HepG2 (cell line): ENCODE measurements around the gene PHEX. TPM values are rescaled to one million over a fixed set of nuclear protein-coding genes. Genes with fewer than 3 reads are reported as not detected.

Experiments
- ATAC-seq: fragments of 200-7000 bp; cut with Tn5 transposase; 3 replicates; pipeline ENCODE4 v1.9.1; 2020; ENCODE audit warnings: mild to moderate bottlenecking, moderate library complexity
- BruUV-seq: library from RNA; stranded (reverse); fragments of 400-500 nt; replicated peaks from 2 replicates; lab custom pipeline; 2021; lab: Mats Ljungman, UMichigan
- CTCF ChIA-PET: fragments of 300-600 bp; formaldehyde crosslinking; extraction: SDS; loops from one replicate; lab custom pipeline; 2021; ENCODE audit warnings: low total read pairs, inconsistent platforms, low intra/inter-chr PET ratio; lab: Yijun Ruan, JAX
- POLR2A ChIA-PET: fragments of 350-600 bp; sonication (Branson Sonifier 250); formaldehyde crosslinking; loops from one replicate; lab custom pipeline; 2020; ENCODE audit warnings: antibody characterized with exemption, inconsistent platforms; lab: Yijun Ruan, JAX
- DNase-seq: peaks from one replicate; pipeline ENCODE4 v3.0.0-alpha.2; 2015; ENCODE audit warnings: low spot score
- FAIRE-seq: peaks from 3 replicates; lab custom pipeline; 2011; peaks lifted over from hg19 to GRCh38; lab: Jason Lieb, UNC
- H2AFZ ChIP-seq: one replicate; pipeline ENCODE4 v1.6.1; 2011; ENCODE audit warnings: low read length, inconsistent platforms
- H3K27ac ChIP-seq: fragments of 300-600 bp; 3 replicates; pipeline ENCODE4 v1.8.0; 2011; ENCODE audit warnings: mixed run types, mild to moderate bottlenecking, mixed read lengths, low read length, inconsistent platforms; ENCODE audit not compliant: insufficient read depth; ENCODE audit errors: extremely low read length
- H3K27me3 ChIP-seq, 2 experiments: fragments of 200-600 bp in 1 of 2; 2 replicates in 1 of 2; 3 replicates in 1 of 2; pipeline versions ENCODE4 v1.6.0 to v1.8.0; 2011; ENCODE audit warnings: low read length in 2 of 2, mild to moderate bottlenecking in 2 of 2, moderate library complexity in 2 of 2, inconsistent platforms in 1 of 2; ENCODE audit not compliant: insufficient read depth in 2 of 2, control insufficient read depth in 1 of 2
- H3K36me3 ChIP-seq, 2 experiments: fragments of 200-600 bp in 1 of 2; replicated peaks in 1 of 2; 2 replicates in 1 of 2; 3 replicates in 1 of 2; pipeline versions ENCODE4 v1.5.1 to v1.8.0; 2011; ENCODE audit warnings: low read length in 2 of 2, inconsistent platforms in 1 of 2; ENCODE audit not compliant: insufficient read depth in 2 of 2, control insufficient read depth in 1 of 2
- H3K4me1 ChIP-seq: 2 replicates; pipeline ENCODE4 v1.5.1; 2012; ENCODE audit warnings: low read length, inconsistent platforms; ENCODE audit not compliant: insufficient read depth
- H3K4me2 ChIP-seq: 2 replicates; pipeline ENCODE4 v1.6.0; 2011; ENCODE audit warnings: low read depth, low read length, inconsistent platforms
- H3K4me3 ChIP-seq, 3 experiments: fragments of 200-600 bp in 1 of 3; sonication (generic), shearing (Covaris generic) in 1 of 3; replicated peaks in 1 of 3; 2 replicates each; pipeline ENCODE4 v1.5.1; 2011 to 2016; ENCODE audit warnings: low read length in 3 of 3, inconsistent platforms in 2 of 3, low read depth in 2 of 3, mild to moderate bottlenecking in 2 of 3, control low read depth in 1 of 3, mixed read lengths in 1 of 3; ENCODE audit not compliant: insufficient read depth in 1 of 3
- H3K79me2 ChIP-seq: one replicate; pipeline ENCODE4 v1.6.1; 2011; ENCODE audit warnings: low read length, inconsistent platforms; ENCODE audit not compliant: insufficient read depth
- H3K9ac ChIP-seq: 2 replicates; pipeline ENCODE4 v1.6.0; 2011; ENCODE audit warnings: mild to moderate bottlenecking, low read depth, low read length, inconsistent platforms; ENCODE audit not compliant: insufficient read depth
- H3K9me3 ChIP-seq: 2 replicates; pipeline ENCODE4 v1.5.1; 2012; ENCODE audit warnings: mild to moderate bottlenecking, low read length
- H4K20me1 ChIP-seq: 2 replicates; pipeline ENCODE4 v1.6.0; 2011; ENCODE audit warnings: inconsistent platforms, mild to moderate bottlenecking, low read length, moderate library complexity; ENCODE audit not compliant: insufficient read depth
- ATRX ChIP-seq: sonication (generic); formaldehyde crosslinking; IDR thresholded peaks from 2 replicates; pipeline ENCODE4 v1.4.0; 2020; ENCODE audit warnings: missing genetic modification reagents, borderline replicate concordance
- FOXA3 ChIP-seq: IDR thresholded peaks from 2 replicates; pipeline ENCODE4 v1.6.1; 2016; ENCODE audit warnings: missing genetic modification reagents, missing compliant biosample characterization
- MIXL1 ChIP-seq: IDR thresholded peaks from 2 replicates; pipeline ENCODE4 v1.6.1; 2016
- NCOA5 ChIP-seq: sonication (generic); formaldehyde crosslinking; IDR thresholded peaks from 2 replicates; pipeline ENCODE4 v1.4.0; 2020; ENCODE audit warnings: missing genetic modification reagents
- RAD21 ChIP-seq: fragments of 450-650 bp; formaldehyde crosslinking; IDR thresholded peaks from 2 replicates; pipeline ENCODE4 v1.5.0; 2020; ENCODE audit warnings: mild to moderate bottlenecking
- SMC3 ChIP-seq: IDR thresholded peaks from 2 replicates; pipeline ENCODE4 v1.6.1; 2011; ENCODE audit warnings: low read length, improper control_type of control experiment
- STAG1 ChIP-seq: sonication (generic); formaldehyde crosslinking; IDR thresholded peaks from 2 replicates; pipeline ENCODE4 v1.4.0; 2020; ENCODE audit warnings: missing genetic modification reagents
- TEAD3 ChIP-seq: optimal IDR thresholded peaks from 2 replicates; pipeline ENCODE3; 2016; ENCODE audit warnings: borderline replicate concordance
- ZNF737 ChIP-seq: sonication (generic); formaldehyde crosslinking; IDR thresholded peaks from 2 replicates; pipeline ENCODE4 v1.5.0; 2020; ENCODE audit warnings: missing genetic modification reagents, mild to moderate bottlenecking, borderline replicate concordance
- ZNF772 ChIP-seq: sonication (generic); formaldehyde crosslinking; IDR thresholded peaks from 2 replicates; pipeline ENCODE4 v1.5.0; 2020; ENCODE audit warnings: mild to moderate bottlenecking, missing genetic modification reagents
- WGBS: methylation state at CpG from one replicate; pipeline ENCODE4 v1.1.6; 2017; ENCODE audit warnings: low lambda C conversion rate; 5-methylcytosine and 5-hydroxymethylcytosine counted together
- in situ Hi-C: cut with HindIII; loops from 2 replicates; pipeline ENCODE4 v1.10.0; 2017; ENCODE audit warnings: low pct_unique_long_range_greater_than_20kb; ENCODE audit not compliant: extremely low pct_ligation_motif_present
- intact Hi-C: fragments of 100-400 bp; cut with micrococcal nuclease; formaldehyde crosslinking; loops from one replicate; pipeline ENCODE4 v1.10.0; 2022; ENCODE audit not compliant: unreplicated experiment
- polyA plus RNA-seq, 8 experiments: library from polyadenylated mRNA; depleted of rRNA in 3 of 8; stranded (reverse) in 7 of 8; unstranded in 1 of 8; fragments of >200 nt; fragmentation: Illumina TruSeq in 4 of 8; extraction: Trizol in 4 of 8; gene quantifications; 2 replicates each; pipeline versions ENCODE4 v1.2.1 to v1.2.3, GENCODE V29; 2011 to 2016; ENCODE audit warnings: low read depth in 4 of 8, missing spikeins in 1 of 8, mixed read lengths in 1 of 8; ENCODE audit not compliant: insufficient read depth in 1 of 8
- total RNA-seq, 5 experiments: library from RNA; depleted of rRNA; stranded (reverse); fragments of >200 nt; fragmentation: Illumina TruSeq; extraction: Trizol; gene quantifications; 2 replicates each; pipeline ENCODE4 v1.2.3, GENCODE V29; 2016; ENCODE audit warnings: low read depth in 1 of 5
- TF ChIP-seq, protein P1 (sequence below): sonication (generic); formaldehyde crosslinking; IDR thresholded peaks from 2 replicates; pipeline ENCODE4 v1.5.0; 2020; ENCODE audit warnings: mild to moderate bottlenecking, missing genetic modification reagents, moderate library complexity
- TF ChIP-seq, protein P2 (sequence below), 2 experiments: sonication (generic) in 1 of 2; formaldehyde crosslinking in 1 of 2; IDR thresholded peaks; 2 replicates each; pipeline versions ENCODE4 v1.4.0 to v1.6.1; 2018 to 2020; ENCODE audit warnings: missing genetic modification reagents in 2 of 2, borderline replicate concordance in 1 of 2, low read depth in 1 of 2, mild to moderate bottlenecking in 1 of 2, missing biosample characterization in 1 of 2
- TF ChIP-seq, protein P3 (sequence below): sonication (generic); formaldehyde crosslinking; IDR thresholded peaks from 2 replicates; pipeline ENCODE4 v1.4.0; 2020; ENCODE audit warnings: mild to moderate bottlenecking, missing genetic modification reagents, borderline replicate concordance

The PHEX gene
- total and polyA plus RNA-seq, 2 of the 13 experiments (the other 11 are each of a cell fraction or from before 2014, with no cell fraction given): 0.01 to 0.27 TPM

DNA sequence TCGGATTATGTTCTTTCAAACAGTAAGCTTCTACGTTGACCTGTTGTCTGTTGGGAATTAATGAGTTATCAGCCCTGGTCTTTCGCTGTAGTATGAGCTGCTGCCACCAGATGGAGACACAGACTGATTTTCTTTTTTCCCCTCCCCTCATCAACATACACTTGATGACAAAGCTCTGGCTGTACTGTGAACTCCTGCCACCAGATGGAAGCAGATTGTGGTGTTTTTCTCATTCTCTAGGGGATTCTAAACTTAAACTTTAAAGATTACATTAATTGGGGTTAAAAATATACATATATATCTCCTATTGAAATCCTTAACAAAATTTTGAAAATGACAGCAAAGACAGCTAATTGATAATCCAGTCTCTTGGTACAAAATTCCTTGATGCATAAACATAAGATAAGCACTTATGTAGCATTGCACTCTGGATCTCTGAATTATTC lies 46.8 kb upstream of the PHEX start:
- Histone ChIP-seq H3K9me3 (no peaks in the 10 kb centered on the region), H3K79me2 (no peaks in the 10 kb centered on the region), H3K4me1 (no peaks in the 10 kb centered on the region), H3K36me3 (peaks cover 0 to 14% of the 10 kb centered on the region in 2 experiments; a peak in 4 of 5 replicates), H3K4me3 (no peak overlapping the region), H3K27ac (no peak overlapping the region), H3K27me3 (no peaks in the 10 kb centered on the region), H4K20me1 (no peaks in the 10 kb centered on the region), H2AFZ (no peak overlapping the region), H3K9ac (no peak overlapping the region), H3K4me2 (no peak overlapping the region)
- intact Hi-C loops: loop anchor here (1.0 to 5.0 kb wide), 2 partner anchors 152 to 207 kb away; no protein-coding TSS in a partner anchor
- no TSS peak for BruUV-seq
- ATAC-seq (peak; percentile 91), DNase-seq (peak; percentile 62), FAIRE-seq (peak; percentile 96)
- CTCF ChIA-PET: interaction anchor here (1.2 to 1.6 kb wide), 2 partner anchors 151 to 207 kb away, joined by 4 to 17 read pairs; no protein-coding TSS in a partner anchor
- 17% methylated on average over 3 of the region's 3 CpGs for WGBS
- TF ChIP-seq ATRX (CRISPR knock-in tag) (no peak), TEAD3 (CRISPR knock-in tag) (peak; percentile 30), SMC3 (peak; percentile 84), FOXA3 (CRISPR knock-in tag) (0 out of 2 replicates have a peak, but pooled peaks have one; percentile 26), STAG1 (CRISPR knock-in tag) (peak; percentile 78), RAD21 (peak; percentile 51), NCOA5 (CRISPR knock-in tag) (no peak), ZNF772 (CRISPR knock-in tag) (no peak), MIXL1 (peak; percentile 45; the same call in 1 of the 2 replicates), ZNF737 (CRISPR knock-in tag) (no peak)
- TF ChIP-seq, protein P1, sequence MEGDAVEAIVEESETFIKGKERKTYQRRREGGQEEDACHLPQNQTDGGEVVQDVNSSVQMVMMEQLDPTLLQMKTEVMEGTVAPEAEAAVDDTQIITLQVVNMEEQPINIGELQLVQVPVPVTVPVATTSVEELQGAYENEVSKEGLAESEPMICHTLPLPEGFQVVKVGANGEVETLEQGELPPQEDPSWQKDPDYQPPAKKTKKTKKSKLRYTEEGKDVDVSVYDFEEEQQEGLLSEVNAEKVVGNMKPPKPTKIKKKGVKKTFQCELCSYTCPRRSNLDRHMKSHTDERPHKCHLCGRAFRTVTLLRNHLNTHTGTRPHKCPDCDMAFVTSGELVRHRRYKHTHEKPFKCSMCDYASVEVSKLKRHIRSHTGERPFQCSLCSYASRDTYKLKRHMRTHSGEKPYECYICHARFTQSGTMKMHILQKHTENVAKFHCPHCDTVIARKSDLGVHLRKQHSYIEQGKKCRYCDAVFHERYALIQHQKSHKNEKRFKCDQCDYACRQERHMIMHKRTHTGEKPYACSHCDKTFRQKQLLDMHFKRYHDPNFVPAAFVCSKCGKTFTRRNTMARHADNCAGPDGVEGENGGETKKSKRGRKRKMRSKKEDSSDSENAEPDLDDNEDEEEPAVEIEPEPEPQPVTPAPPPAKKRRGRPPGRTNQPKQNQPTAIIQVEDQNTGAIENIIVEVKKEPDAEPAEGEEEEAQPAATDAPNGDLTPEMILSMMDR (CRISPR knock-in tag): peak; percentile 84
- TF ChIP-seq, protein P2, sequence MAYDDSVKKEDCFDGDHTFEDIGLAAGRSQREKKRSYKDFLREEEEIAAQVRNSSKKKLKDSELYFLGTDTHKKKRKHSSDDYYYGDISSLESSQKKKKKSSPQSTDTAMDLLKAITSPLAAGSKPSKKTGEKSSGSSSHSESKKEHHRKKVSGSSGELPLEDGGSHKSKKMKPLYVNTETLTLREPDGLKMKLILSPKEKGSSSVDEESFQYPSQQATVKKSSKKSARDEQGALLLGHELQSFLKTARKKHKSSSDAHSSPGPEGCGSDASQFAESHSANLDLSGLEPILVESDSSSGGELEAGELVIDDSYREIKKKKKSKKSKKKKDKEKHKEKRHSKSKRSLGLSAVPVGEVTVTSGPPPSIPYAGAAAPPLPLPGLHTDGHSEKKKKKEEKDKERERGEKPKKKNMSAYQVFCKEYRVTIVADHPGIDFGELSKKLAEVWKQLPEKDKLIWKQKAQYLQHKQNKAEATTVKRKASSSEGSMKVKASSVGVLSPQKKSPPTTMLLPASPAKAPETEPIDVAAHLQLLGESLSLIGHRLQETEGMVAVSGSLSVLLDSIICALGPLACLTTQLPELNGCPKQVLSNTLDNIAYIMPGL (CRISPR knock-in tag; IDR thresholded peaks at IDR 0.05; ENCODE audit: borderline replicate concordance in 1 of 2, low read depth in 1 of 2): 0 out of 4 replicates have a peak, but pooled peaks of 1 of the 2 experiments have one; percentile 30
- TF ChIP-seq, protein P3, sequence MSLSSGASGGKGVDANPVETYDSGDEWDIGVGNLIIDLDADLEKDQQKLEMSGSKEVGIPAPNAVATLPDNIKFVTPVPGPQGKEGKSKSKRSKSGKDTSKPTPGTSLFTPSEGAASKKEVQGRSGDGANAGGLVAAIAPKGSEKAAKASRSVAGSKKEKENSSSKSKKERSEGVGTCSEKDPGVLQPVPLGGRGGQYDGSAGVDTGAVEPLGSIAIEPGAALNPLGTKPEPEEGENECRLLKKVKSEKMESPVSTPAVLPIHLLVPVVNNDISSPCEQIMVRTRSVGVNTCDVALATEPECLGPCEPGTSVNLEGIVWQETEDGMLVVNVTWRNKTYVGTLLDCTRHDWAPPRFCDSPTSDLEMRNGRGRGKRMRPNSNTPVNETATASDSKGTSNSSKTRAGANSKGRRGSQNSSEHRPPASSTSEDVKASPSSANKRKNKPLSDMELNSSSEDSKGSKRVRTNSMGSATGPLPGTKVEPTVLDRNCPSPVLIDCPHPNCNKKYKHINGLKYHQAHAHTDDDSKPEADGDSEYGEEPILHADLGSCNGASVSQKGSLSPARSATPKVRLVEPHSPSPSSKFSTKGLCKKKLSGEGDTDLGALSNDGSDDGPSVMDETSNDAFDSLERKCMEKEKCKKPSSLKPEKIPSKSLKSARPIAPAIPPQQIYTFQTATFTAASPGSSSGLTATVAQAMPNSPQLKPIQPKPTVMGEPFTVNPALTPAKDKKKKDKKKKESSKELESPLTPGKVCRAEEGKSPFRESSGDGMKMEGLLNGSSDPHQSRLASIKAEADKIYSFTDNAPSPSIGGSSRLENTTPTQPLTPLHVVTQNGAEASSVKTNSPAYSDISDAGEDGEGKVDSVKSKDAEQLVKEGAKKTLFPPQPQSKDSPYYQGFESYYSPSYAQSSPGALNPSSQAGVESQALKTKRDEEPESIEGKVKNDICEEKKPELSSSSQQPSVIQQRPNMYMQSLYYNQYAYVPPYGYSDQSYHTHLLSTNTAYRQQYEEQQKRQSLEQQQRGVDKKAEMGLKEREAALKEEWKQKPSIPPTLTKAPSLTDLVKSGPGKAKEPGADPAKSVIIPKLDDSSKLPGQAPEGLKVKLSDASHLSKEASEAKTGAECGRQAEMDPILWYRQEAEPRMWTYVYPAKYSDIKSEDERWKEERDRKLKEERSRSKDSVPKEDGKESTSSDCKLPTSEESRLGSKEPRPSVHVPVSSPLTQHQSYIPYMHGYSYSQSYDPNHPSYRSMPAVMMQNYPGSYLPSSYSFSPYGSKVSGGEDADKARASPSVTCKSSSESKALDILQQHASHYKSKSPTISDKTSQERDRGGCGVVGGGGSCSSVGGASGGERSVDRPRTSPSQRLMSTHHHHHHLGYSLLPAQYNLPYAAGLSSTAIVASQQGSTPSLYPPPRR (CRISPR knock-in tag): no peak
- in situ Hi-C loops: loop anchor here (25.0 kb wide), 1 partner anchor 202 kb away; no protein-coding TSS in a partner anchor
- POLR2A ChIA-PET: no interaction called here
